22Rv1 (cell line): ENCODE measurements around the gene MBP.

ENCODE experiments used
- ZFX ChIP-seq: fragments of 450-650 bp; IDR thresholded peaks from 2 replicates; pipeline ENCODE4 v1.6.1; 2017; ENCODE audit warnings: antibody characterized with exemption, borderline replicate concordance
- TF ChIP-seq, protein P1 (sequence below): fragments of 450-650 bp; IDR thresholded peaks from 2 replicates; pipeline ENCODE4 v1.5.1; 2017; ENCODE audit warnings: mild to moderate bottlenecking

DNA sequence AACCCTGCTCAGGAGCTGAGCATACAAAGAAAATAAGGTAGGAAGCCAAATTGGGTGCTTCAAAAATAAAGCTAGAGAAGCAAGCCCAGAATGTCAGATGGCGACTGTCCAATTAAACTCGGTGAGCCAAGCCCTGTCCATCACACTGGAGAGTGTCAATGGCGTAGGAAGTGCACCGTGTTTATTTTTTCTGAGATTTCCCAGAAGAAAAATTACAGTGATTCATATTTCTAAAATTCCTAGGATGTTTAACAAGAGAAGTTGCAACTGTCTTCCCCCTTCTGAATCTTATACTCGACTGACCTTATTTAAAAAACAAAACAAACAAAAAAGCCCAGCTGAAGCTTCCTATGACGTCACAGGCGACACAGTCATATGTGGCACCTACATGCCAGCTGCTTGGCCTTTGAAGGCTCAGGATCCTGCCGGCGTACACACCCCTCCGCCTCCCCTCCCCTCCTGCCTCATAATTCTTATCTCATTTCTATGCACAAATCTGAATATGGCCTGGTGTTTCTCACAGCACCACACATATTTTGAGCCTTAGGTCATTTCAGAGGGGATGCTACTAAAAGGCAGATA lies 60.8 kb downstream of the MBP start:
- TF ChIP-seq, protein P1, sequence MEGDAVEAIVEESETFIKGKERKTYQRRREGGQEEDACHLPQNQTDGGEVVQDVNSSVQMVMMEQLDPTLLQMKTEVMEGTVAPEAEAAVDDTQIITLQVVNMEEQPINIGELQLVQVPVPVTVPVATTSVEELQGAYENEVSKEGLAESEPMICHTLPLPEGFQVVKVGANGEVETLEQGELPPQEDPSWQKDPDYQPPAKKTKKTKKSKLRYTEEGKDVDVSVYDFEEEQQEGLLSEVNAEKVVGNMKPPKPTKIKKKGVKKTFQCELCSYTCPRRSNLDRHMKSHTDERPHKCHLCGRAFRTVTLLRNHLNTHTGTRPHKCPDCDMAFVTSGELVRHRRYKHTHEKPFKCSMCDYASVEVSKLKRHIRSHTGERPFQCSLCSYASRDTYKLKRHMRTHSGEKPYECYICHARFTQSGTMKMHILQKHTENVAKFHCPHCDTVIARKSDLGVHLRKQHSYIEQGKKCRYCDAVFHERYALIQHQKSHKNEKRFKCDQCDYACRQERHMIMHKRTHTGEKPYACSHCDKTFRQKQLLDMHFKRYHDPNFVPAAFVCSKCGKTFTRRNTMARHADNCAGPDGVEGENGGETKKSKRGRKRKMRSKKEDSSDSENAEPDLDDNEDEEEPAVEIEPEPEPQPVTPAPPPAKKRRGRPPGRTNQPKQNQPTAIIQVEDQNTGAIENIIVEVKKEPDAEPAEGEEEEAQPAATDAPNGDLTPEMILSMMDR = no peak
- TF ChIP-seq ZFX = no peak
